Measurements from ENCODE around the gene TMEM37.

DNA sequence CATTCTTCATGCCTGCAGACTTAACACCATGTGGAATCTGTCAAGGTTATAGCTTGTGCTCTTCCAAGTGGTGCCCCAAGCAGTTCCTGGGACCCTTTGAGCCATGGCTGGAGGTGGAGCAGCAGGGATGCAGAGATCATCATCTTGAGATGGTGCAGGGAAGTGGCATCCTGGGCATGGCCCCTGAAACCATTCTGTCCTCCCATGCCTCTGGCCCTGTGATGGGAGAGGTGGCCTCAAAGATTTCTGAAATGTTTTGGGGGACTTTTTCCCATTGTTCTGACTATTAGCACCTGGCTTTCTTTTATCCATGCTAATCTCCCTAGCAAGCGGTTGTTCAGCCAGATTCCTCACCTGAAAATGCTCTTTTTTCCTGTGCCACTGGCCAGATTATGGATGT, 10.3 kb upstream of the TMEM37 start:
- no peak for TF ChIP-seq POLR2A (IDR thresholded peaks at IDR 0.05; ENCODE audit: extremely low read depth, insufficient read length)
- TF ChIP-seq, protein P1, sequence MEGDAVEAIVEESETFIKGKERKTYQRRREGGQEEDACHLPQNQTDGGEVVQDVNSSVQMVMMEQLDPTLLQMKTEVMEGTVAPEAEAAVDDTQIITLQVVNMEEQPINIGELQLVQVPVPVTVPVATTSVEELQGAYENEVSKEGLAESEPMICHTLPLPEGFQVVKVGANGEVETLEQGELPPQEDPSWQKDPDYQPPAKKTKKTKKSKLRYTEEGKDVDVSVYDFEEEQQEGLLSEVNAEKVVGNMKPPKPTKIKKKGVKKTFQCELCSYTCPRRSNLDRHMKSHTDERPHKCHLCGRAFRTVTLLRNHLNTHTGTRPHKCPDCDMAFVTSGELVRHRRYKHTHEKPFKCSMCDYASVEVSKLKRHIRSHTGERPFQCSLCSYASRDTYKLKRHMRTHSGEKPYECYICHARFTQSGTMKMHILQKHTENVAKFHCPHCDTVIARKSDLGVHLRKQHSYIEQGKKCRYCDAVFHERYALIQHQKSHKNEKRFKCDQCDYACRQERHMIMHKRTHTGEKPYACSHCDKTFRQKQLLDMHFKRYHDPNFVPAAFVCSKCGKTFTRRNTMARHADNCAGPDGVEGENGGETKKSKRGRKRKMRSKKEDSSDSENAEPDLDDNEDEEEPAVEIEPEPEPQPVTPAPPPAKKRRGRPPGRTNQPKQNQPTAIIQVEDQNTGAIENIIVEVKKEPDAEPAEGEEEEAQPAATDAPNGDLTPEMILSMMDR (IDR thresholded peaks at IDR 0.05; ENCODE audit: low read depth, low read length) = no peak

All from NB4 (cell line).